HG03571 (cell line): ENCODE results near the gene KIAA1549.
"Not testable (repeated sequence)": the region's sequence is repeated elsewhere in the genome, so short reads cannot be mapped to it uniquely, and the experiment has no call there.

ENCODE experiments used
- ATAC-seq: cut with Tn5 transposase; IDR thresholded peaks from one replicate; pipeline ENCODE4 v1.9.1; 2021; ENCODE audit not compliant: unreplicated experiment

KIAA1549 gene

DNA sequence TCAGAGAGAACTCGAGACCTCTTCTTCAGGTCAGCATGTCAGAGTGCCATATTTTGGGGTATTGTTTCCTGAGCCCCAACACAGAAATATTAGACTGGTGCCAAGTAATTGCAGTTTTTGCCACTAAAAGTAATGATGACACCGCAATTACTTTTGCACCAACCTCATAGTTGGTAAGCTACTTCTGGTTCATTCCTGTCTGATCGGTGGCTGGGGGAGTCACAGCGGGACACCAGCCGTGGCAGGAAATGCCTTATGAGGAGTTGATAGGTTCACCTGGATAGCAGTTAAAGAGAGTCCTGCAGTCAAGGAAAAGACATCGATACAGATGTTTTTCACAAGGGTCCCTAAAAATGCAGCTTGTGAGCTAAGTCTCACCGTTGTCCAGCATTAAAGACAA lies 159.3 kb downstream of the KIAA1549 start:
- no peak for ATAC-seq

DNA sequence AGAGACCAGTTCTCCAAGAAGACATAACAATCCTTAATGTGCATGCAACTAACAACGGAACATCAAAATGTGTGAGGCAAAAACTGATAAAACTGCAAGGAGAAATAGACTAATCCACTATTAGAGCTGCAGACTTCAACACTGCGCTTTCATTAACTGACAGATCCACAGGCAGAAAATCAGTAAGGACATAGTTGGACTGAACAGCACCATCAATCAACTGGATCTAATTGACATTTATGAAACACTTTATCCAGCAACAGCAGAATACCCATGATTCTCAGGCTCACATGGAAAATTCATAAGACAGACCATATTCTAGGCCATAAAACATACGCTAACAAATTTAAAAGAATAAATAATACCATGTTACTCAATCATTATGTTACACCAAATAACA lies 161.6 kb downstream of the KIAA1549 start:
- ATAC-seq = no peak

DNA sequence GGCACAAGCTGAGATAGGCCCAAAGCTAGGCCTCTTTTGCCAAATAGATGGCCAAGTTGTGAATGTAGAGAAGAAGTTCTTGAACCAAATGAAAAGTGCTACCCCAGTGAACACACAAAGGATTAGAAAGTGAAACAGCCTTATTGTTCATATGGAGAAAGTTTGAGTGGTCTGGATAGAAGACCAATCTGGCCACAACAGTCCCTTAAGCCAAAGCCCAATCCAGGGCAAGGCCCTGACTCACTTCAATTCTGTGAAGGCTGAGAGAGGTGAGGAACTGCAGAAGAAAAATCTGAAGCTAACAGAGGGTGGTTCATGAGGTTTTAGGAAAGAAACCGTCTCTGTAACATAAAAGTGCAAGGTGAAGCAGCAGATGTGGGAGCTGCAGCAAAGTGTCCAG lies 164.5 kb downstream of the KIAA1549 start:
- no peak for ATAC-seq

DNA sequence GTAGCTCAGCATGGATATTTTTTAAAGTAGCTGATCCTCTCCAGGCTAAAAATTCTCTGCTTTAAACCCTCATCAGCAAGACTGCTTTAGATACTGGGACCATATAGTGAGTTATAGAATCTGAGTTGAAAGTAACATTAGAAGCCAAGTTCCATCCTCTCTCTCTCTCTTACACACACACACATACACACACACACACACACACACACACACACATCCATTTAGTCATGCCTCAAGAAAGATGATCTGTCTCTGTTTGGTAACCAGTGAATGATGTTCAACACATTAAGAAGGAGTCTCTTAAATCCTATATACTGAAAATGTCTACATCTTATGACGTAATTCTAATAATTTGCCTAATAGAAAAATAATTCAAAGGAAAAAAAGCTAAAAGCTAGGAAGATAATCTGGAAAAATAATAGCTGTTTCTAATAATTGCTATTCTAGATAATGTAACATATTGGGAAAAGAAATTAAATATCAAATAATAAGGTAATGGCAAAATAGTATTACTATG lies 166.3 kb downstream of the KIAA1549 start:
- ATAC-seq = no peak

DNA sequence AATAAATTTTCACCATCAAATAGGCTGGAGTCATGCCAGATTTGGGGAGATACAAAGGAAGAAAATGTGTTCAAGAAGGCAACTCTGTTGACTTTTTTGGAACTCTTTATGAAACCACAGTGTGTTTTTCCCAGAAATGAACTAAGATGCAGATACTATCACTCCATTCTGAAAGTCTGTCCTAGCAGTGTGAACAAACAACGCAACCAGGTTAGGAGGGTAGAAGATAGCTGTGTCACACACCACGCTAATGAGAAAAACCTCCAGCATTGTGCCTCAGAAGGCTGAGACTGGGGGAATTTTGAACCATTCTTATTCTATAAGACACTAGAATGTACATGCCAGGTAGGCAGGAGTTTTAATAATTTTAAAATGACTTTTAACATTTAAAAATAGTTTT lies 167.2 kb downstream of the KIAA1549 start:
- ATAC-seq = no peak

DNA sequence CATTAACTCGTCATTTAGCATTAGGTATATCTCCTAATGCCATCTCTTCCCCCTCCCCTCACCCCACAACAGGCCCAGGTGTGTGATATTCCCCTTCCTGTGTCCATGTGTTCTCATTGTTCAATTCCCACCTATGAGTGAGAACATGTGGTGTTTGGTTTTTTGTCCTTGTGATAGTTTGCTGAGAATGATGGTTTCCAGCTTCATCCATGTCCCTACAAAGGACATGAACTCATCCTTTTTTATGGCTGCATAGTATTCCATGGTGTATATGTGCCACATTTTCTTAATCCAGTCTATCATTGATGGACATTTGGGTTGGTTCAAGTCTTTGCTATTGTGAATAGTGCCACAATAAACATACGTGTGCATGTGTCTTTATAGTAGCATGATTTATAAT lies 169.9 kb downstream of the KIAA1549 start:
- ATAC-seq = not testable (repeated sequence)

DNA sequence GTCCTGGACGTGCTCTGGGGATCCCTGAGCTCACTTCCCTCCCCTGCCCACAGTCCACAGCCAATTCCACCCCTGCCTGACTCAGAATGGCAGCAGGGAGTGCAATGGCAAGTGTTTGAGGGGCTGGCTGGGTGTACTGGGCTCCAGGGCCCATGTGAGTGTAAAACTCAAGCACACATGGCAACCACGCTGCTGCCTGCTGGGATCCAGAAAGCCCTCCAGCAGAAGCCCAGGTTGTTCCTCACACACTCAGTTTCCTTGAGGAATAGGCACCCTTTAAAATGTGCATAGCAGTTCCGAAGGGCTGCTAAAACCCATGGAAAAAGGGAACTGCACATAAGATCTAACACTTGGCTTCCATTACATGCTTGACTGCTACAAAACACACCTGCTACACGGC lies 171.8 kb downstream of the KIAA1549 start:
- ATAC-seq = no peak

DNA sequence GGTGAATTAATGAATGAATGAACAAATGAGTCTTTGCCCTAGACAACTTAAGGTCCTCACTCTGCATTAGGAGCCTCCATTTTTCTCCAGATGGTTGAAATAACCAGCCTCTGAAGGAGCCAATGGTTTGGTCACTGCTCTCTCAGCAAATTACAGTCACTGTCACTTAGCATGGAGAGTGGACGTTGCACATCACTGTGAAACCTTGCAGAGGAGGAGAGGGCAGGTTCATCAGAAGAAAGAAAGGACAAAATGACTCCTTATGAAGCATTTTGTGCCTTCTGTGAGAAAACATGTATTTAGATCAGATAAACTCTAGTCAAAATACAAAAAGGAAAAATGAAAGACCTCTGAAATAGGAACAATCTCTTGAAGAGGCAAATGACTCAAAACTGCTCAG lies 176.6 kb downstream of the KIAA1549 start:
- no peak for ATAC-seq

DNA sequence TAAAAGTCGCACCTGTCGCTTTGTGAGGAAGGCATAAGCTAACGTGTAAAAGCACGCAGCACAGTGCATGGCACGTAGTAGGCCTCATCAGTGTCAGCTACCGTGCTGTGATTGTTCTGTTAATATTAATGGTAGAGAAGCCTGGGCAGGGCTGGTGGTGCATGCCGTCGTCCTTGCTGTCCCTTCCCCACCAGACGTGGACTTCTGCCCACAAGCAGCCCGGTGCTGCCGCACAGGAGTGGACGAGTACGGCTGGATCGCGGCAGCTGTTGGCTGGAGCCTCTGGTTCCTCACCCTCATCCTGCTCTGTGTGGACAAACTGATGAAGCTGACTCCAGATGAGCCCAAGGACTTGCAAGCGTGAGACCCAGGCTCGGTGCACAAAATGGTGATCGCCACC lies 178.5 kb downstream of the KIAA1549 start:
- no peak for ATAC-seq

DNA sequence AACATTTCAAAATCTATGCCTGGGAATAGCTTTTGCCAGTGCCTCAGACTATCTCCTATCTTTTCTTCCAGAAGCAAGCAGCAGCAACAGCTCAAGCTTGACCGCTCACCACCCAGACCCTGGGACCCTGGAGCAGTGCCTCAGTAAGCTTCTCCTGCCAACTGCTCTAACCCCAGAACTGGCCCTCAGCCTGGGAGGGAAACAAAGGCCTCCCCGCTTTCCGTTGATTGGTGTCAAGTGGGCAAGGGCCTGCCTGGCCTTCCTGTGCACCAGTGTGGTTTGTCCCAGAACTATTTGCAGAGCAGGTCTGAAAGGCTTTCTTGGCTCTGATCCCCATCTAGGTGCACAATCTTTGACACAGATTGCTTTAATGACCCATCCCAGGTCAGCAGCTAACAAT lies 179.9 kb downstream of the KIAA1549 start:
- no peak for ATAC-seq

DNA sequence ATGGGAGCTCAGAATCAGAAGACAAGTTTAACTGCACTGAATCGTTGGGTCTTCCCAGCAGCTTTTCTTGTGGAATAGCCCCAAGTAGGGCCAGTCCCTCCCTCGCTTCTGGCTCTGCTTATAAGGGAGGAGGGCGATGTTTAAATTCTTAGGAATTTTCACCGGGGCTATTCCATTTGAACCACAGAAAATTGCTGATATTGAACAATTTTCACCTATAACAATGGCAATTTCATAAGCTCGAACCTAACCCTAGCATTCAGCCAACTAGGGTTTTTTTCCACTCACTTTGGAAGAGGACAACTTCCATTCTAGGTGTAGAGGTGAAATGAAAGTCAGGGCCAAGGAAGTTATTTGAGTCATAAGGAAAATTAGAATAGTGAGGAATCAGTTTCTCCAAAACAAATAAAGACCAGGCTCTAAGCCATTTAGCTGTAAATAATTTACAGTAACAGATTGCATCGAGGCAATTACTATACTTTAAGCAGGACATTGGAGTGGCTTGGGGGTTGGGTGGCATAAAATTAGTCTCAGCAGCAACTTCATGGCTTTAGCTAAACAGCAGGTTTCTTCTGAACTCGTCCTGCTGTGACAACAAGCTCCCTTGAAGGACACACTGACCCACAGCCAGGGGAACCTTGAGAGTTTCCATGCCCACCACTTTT lies 181.7 kb downstream of the KIAA1549 start:
- ATAC-seq = no peak

DNA sequence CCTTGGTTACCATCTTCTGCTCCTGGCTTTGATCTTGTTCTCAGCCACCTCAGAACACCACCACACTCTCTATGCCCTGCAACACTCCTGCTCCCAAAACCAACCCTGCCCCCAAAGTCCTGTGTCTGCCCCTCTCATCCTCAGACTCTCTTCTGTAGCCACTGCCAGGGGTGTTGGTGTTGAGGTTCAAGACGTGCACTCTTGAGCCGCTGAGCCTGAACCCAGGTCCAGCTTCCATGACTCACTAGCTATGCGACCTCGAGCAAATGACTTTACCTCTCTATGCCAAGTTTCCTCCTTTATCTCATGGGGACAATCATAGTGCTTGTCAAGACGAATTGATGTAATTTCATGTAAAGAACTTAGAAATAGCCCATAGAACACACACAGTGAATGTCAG lies 182.4 kb downstream of the KIAA1549 start:
- no peak for ATAC-seq

DNA sequence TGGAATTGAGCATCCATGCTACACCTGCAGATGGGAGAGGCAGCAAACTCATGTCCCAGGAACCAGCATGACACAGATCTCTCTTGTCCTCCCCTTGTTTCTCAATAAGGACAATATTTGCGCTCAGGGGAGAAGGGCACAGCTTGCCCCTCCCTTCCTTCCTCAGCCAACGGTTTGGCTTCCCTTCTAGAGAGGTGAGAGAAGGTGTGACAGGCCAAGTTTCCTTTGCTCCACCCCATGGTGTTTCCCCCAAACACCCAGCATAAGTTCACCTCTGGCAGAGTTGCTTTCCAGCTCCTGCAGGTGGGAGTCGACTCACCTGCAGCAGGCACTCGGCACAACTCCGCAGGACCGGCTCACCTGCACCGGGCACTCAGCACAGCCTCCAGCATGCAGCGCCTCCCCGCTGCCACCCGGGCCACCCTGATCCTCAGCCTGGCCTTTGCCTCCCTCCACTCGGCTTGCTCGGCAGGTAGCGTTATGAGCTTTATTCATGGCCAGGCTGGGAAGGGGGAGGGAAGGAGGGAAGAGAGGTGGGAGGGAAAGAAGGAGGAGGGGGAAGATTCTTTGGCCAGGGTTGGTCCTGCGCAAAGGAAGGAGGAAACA lies 183.4 kb downstream of the KIAA1549 start, which contains the start of the genes ATP6V0A4 and TMEM213:
TSS of gene ATP6V0A4 (minus strand) at position 482 of the 606 bp plus-strand sequence. CDS start 26,949 bp downstream, outside the sequence.
TSS of gene TMEM213 (plus strand) at position 280 of the 606 bp plus-strand sequence. CDS start at position 391, 111 bp downstream.
- no peak for ATAC-seq

DNA sequence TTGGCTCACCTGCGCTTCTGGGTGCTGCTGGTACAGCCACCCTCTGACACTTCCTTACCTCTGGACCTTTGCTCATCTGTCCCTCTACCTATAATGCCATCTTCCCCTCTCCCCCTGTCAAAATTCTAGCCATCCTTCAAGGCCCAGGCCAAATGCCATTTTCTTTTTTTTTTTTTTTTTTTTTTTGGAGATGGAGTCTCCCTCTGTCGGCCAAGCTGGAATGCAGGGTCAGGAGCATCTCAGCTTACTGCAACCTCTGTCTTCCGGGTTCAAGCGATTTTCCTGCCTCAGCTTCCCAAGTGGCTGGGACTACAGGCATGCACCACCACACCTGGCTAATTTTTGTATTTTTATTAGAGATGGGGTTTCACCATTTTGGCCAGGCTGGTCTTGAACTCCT lies 184.1 kb downstream of the KIAA1549 start:
- not testable (repeated sequence) for ATAC-seq

DNA sequence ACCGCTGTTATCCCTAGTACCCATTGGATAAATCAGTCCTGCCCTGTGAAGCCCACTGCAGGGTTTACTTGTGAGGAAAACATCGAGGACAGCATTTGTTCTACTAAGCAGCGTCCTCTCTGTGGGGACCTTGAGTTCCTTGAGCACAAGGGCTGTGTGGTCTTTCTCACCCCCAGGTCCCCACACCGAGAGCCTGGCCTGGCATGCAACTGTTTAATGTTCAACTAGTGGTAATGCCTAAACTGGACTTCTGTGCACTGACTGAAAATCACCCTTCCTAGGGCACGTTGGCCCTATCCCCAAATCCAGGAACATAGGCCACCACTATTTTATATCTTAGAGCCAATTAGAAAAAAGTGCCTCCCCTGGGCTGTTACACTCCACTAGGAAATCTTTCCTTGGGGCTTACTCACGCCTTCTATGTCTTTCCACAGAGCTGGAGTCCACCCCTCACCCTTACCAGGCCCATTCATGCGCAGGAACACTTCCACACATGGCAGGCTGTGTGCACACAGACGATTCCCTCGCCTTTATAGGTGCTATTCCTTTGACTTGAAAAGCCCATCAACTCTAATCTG lies 185.1 kb downstream of the KIAA1549 start:
- no peak for ATAC-seq

DNA sequence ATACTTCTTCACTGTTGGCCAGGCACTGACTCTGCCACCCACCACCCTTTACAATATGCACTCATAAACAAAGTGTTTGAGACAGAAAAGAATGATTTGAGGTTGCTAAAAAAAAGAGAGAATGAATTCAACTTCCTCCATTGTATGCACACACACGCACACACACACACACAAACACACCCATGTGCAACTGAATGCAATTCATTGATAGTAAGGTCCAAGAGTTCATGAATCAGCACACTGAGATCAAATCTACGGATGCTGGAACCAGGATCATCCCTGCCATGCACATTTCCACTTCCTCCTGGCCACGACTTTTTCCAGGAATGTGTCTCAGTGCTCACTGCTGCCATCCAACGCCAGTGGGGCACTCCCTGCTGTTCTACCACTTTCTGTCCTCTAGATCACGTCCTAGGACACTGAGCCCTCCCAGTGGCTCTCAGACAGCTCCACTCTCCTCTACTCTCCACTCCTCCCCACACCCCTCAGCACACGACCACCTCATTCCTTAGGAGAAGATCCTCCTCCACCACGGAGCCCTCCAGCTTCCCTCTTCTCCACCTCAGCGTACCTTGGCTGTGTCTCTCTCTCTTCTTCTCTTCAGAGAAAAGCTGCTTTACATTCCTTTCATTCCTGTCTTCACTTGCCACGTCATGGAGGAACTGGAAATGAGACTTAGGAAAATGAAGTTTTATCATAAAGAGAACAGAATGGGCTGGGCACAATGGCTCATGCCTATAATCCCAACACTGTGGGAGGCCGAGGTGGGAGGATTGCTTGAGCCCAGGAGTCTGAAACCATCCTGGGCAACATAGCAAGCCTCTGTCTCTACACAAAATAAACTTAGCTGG lies 195.4 kb downstream of the KIAA1549 start:
- no peak for ATAC-seq

DNA sequence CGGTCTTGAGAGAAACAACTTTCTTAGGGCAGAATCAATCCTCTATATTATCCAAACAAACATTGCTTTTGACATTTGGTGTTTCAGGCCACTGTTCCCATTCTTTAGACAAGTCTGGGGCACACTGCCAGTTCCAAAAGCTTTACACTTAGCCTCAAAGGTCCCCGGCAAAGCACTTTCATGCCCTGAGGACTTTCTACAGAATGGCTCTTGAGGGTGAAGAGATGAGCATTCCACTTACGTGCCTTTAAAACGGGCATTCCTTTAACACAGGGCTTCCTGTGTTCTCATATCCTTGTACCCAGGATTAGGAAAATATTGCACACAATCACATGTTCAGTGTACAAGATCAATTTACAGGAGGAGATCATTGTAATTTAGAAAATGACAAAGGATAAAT lies 196.5 kb downstream of the KIAA1549 start:
- ATAC-seq = no peak
